Dermis microvascular lymphatic vessel endothelial cell (primary cell): ENCODE measurements around the gene CDCA3. TPM values are rescaled to one million over a fixed set of nuclear protein-coding genes. Genes with fewer than 3 reads are reported as not detected.
A peak's percentile ranks its signal among the peaks of the same experiment; 100 is the strongest.

Source experiments
- DNase-seq, 2 donors: peaks; one replicate each; pipeline versions ENCODE4 v3.0.0 to v3.0.0-alpha.2; 2010; ENCODE audit warnings: low read depth in 2 of 2
- total RNA-seq: library from RNA; depleted of rRNA; stranded (reverse); fragments of >200 nt; gene quantifications from 2 replicates; pipeline ENCODE4 v1.2.1, GENCODE V29; 2014

Gene CDCA3
- total RNA-seq, 1 donor from 2014 or later, result 11.8 TPM

GRCh38 chr12:6820166-6820565 lies 30.9 kb downstream of the CDCA3 start:
- no peak for DNase-seq

DNA sequence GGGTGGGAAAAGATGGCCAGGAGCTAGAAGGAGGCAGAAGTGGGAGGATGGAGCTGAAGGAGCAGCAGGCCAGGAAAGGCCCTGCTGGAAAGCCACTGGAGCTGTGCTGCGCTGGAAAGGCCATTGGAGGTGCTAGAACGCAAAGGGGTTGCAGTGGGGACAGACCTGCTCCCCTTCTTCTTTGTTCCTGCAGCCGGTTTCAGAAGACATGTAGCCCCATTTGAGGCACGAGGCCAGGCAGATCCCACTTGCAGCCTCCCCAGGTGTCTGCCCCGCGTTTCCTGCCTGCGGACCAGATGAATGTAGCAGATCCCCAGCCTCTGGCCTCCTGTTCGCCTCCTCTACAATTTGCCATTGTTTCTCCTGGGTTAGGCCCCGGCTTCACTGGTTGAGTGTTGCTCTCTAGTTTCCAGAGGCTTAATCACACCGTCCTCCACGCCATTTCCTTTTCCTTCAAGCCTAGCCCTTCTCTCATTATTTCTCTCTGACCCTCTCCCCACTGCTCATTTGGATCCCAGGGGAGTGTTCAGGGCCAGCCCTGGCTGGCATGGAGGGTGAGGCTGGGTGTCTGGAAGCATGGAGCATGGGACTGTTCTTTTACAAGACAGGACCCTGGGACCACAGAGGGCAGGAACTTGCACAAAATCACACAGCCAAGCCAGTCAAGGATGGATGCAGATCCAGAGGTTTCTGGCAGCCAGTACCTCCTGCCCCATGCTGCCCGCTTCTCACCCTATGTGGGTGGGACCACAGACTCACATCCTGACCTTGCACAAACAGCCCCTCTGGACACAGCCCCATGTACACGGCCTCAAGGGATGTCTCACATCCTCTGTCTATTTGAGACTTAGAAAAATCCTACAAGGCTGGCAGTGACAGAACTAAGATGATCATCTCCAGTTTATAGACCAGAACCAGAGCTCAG lies 31.7 kb downstream of the CDCA3 start:
- peak in 1 of 2 donors; percentile 26 for DNase-seq

DNA sequence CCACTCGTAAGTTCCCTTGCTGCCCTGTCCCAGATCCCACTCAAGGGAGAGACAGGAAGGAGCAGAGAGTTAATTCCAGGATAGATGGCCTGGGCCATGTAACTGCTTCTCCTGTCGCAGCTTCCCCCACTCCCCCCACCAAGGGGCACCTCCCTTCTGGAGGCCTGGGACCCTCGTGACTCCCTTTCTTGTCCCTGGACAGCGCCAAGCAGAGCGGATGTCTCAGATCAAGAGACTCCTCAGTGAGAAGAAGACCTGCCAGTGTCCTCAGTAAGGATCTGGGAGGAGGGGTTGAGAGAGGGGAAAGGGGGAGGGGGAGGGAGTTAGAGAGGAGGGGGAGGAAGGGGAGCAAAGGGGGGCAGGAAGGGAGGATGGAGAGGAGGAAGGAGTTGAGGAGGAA lies 32.4 kb downstream of the CDCA3 start:
- DNase-seq, result no peak

- no peak for DNase-seq
Measured at GRCh38 chr12:6818222-6818621, 32.9 kb downstream of the CDCA3 start.

- no peak for DNase-seq
Measured at GRCh38 chr12:6817662-6818157, 33.4 kb downstream of the CDCA3 start.

- no peak for DNase-seq
Measured at GRCh38 chr12:6817098-6817497, 34.0 kb downstream of the CDCA3 start.

DNA sequence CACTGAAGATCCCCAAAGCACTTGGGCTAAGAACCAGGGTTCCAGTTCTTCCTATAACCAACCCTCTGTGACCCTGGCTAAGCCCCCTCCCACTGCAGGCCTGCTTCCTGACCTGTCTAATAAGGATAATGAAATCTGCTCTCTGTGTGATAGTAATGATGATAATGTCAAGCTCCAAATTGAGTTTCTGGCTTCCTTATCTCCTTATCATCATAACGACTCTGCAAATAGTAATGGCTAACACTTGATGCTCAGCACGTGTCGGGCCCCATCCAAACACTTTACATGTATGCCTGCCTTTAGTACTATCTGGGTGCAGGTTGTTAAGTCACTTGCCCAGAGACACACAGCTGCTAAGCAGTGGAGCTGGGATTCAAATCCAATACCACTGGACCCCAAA lies 34.5 kb downstream of the CDCA3 start:
- DNase-seq, result no peak

- no peak for DNase-seq
Measured at GRCh38 chr12:6813363-6813762, 37.7 kb downstream of the CDCA3 start.

- DNase-seq, result no peak
Measured at GRCh38 chr12:6810758-6811157, 40.3 kb downstream of the CDCA3 start.

DNA sequence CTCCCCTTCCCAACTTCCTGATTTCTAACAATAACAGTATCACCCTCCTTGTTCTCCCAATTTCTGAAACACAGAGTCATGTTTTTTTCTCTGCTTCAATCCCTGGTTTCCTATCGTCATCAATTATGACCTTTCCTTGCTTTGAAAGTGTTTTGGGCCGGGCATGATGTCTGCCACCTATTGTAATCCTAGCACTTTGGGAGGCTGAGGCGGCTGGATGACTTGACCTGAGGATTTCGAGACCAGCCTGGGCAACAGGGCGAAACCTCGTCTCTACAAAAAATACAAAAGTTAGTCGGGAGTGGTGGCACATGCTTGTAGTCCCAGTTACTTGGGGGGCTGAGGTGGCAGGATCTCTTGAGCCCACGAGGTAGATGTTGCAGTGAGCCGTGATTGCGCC lies 42.0 kb downstream of the CDCA3 start:
- no peak for DNase-seq

DNA sequence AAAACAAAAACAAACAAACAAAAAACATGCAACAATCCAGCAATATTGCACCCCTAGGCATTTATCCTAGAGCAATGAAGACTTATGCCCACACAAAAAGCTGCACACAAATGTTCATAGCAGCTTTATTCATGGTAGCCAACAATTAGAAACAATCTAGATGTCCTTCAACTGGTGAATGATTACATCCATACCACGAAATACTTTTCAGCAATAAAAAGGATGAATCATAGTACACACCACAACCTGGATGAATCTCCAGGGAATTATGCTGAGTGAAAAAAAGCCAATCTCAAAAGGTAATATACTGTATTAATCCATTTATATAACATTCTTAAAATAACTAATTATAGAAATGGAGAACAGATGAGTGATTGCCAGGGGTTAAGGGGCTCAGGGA lies 43.9 kb downstream of the CDCA3 start:
- DNase-seq, result no peak

GRCh38 chr12:6799147-6799546 lies 51.9 kb downstream of the CDCA3 start:
- DNase-seq, result no peak

Other genes starting within 250 kb of the CDCA3 start
- 181 and 200 TPM in 2 replicates for gene CHD4, start 243.9 kb downstream of the CDCA3 start, total RNA-seq
- under 0.01 TPM in 1 of 2 replicates, not detected in the other for gene LPAR5, start 215.3 kb downstream of the CDCA3 start, total RNA-seq
- gene ACRBP, start 203.9 kb downstream of the CDCA3 start, total RNA-seq, result 0.39 and 0.51 TPM in 2 replicates
- gene ING4, start 188.2 kb downstream of the CDCA3 start, total RNA-seq, result 31.1 and 41.1 TPM in 2 replicates
- gene ZNF384, start 161.9 kb downstream of the CDCA3 start, total RNA-seq, result 6.4 and 11.6 TPM in 2 replicates
- not detected in 2 replicates for gene PIANP, start 150.5 kb downstream of the CDCA3 start, total RNA-seq
- gene COPS7A, start 127.2 kb downstream of the CDCA3 start, total RNA-seq, result 35.8 and 50.4 TPM in 2 replicates
- gene MLF2, start 98.1 kb downstream of the CDCA3 start, total RNA-seq, result 76.4 and 115 TPM in 2 replicates
- 43.3 and 50.8 TPM in 2 replicates for gene PTMS, start 84.9 kb downstream of the CDCA3 start, total RNA-seq
- gene LAG3, start 78.8 kb downstream of the CDCA3 start, total RNA-seq, result under 0.01 and 0.13 TPM in 2 replicates
- gene CD4, start 61.8 kb downstream of the CDCA3 start, total RNA-seq, result not detected in 2 replicates
- gene GPR162, start 29.5 kb downstream of the CDCA3 start, total RNA-seq, result 0.51 and 0.76 TPM in 2 replicates
- gene P3H3, start 22.9 kb downstream of the CDCA3 start, total RNA-seq, result 18.2 and 22.6 TPM in 2 replicates
- gene GNB3, start 10.4 kb downstream of the CDCA3 start, total RNA-seq, result 0.13 and 0.25 TPM in 2 replicates
- gene USP5, start 864 bp upstream of the CDCA3 start, total RNA-seq, result 82.5 and 83.7 TPM in 2 replicates
- 778 and 977 TPM in 2 replicates for gene TPI1, start 16.2 kb upstream of the CDCA3 start, total RNA-seq
- 2.9 and 3.3 TPM in 2 replicates for gene SPSB2, start 22.0 kb upstream of the CDCA3 start, total RNA-seq
- 2.0 and 2.1 TPM in 2 replicates for gene LRRC23, start 53.5 kb upstream of the CDCA3 start, total RNA-seq
- gene ENO2, start 63.3 kb upstream of the CDCA3 start, total RNA-seq, result 1.0 and 1.4 TPM in 2 replicates
- gene ATN1, start 76.7 kb upstream of the CDCA3 start, total RNA-seq, result 5.1 and 12.1 TPM in 2 replicates
- not detected in 2 replicates for gene RNU7-1, start 92.5 kb upstream of the CDCA3 start, total RNA-seq
- 88.7 and 206 TPM in 2 replicates for gene C12orf57, start 92.7 kb upstream of the CDCA3 start, total RNA-seq
- 2.4 and 2.6 TPM in 2 replicates for gene PTPN6, start 100.1 kb upstream of the CDCA3 start, total RNA-seq
- 158 and 184 TPM in 2 replicates for gene PHB2, start 119.4 kb upstream of the CDCA3 start, total RNA-seq
- gene EMG1, start 119.6 kb upstream of the CDCA3 start, total RNA-seq, result 30.2 and 30.8 TPM in 2 replicates
- gene LPCAT3, start 167.2 kb upstream of the CDCA3 start, total RNA-seq, result 9.7 and 11.3 TPM in 2 replicates
- gene C1S, start 209.4 kb upstream of the CDCA3 start, total RNA-seq, result 0.13 TPM in 2 replicates
- 0.77 and 1.1 TPM in 2 replicates for gene C1R, start 241.2 kb upstream of the CDCA3 start, total RNA-seq